Gastroesophageal sphincter (tissue), 4 donors: ENCODE measurements around the gene ACTR3C. TPM values are rescaled to one million over a fixed set of nuclear protein-coding genes. Genes with fewer than 3 reads are reported as not detected.

Source experiments
- ATAC-seq: fragments of 150-250 bp; one replicate; pipeline ENCODE4 v1.9.1; 2016; ENCODE audit warnings: mild to moderate bottlenecking, moderate library complexity
- H3K27ac ChIP-seq, 4 donors: fragments of 200-600 bp; sonication (generic) in 3 of 4; 1 replicate in 3 of 4; 2 replicates in 1 of 4; pipeline ENCODE4 v1.5.1; 2016 to 2019
- H3K27me3 ChIP-seq: fragments of 200-600 bp; sonication (generic); one replicate; pipeline ENCODE4 v1.5.1; 2019
- H3K36me3 ChIP-seq, 2 donors: fragments of 200-600 bp; sonication (generic); one replicate each; pipeline ENCODE4 v1.5.1; 2019; ENCODE audit warnings: control low read depth in 1 of 2
- H3K4me1 ChIP-seq, 3 donors: fragments of 200-600 bp; sonication (generic); 1 replicate in 2 of 3; 2 replicates in 1 of 3; pipeline ENCODE4 v1.5.1; 2016 to 2019; ENCODE audit warnings: control low read depth in 2 of 3
- H3K4me3 ChIP-seq, 2 donors: fragments of 200-600 bp; sonication (generic); one replicate each; pipeline ENCODE4 v1.5.1; 2019; ENCODE audit warnings: mild to moderate bottlenecking in 1 of 2, moderate library complexity in 1 of 2
- H3K9me3 ChIP-seq, 3 donors: fragments of 200-600 bp; sonication (generic); one replicate each; pipeline ENCODE4 v1.5.1; 2017 to 2019; ENCODE audit warnings: control low read depth in 2 of 3
- CTCF ChIP-seq, 4 experiments: fragments of 200-600 bp in 2 of 4; fragments of 450-650 bp in 2 of 4; sonication (generic) in 1 of 4; IDR thresholded peaks; one replicate each; pipeline ENCODE4 v1.5.1; 2017 to 2019; ENCODE audit warnings: antibody characterized with exemption in 4 of 4, mild to moderate bottlenecking in 2 of 4, moderate library complexity in 2 of 4
- EP300 ChIP-seq: sonication (generic); formaldehyde crosslinking; IDR thresholded peaks from one replicate; pipeline ENCODE4 v1.6.1; 2017; ENCODE audit warnings: antibody characterized with exemption, mild to moderate bottlenecking
- POLR2A ChIP-seq, 2 donors: fragments of 450-650 bp; IDR thresholded peaks; one replicate each; pipeline ENCODE4 v1.6.1; 2017; ENCODE audit warnings: antibody characterized with exemption in 2 of 2, mild to moderate bottlenecking in 2 of 2, moderate library complexity in 1 of 2
- POLR2AphosphoS5 ChIP-seq: sonication (generic); formaldehyde crosslinking; IDR thresholded peaks from one replicate; pipeline ENCODE4 v1.6.1; 2017; ENCODE audit warnings: antibody characterized with exemption
- WGBS, 2 donors: methylation state at CpG; one replicate each; pipeline ENCODE4 v1.1.5; 2018; ENCODE audit warnings: low coverage in 1 of 2; 5-methylcytosine and 5-hydroxymethylcytosine counted together
- total RNA-seq, 4 donors: library from RNA; depleted of rRNA; stranded (reverse); fragments of >200 nt; gene quantifications; one replicate each; pipeline ENCODE4 v1.1.0, GENCODE V29; 2016

Gene ACTR3C
- total RNA-seq, 4 donors from 2014 or later: 6.4 to 10.0 (median 8.1) TPM

GRCh38 chr7:150358988-150359621, 35.8 kb upstream of the ACTR3C start:
- no peak overlapping the region for H3K27ac ChIP-seq
- no peaks in the 10 kb centered on the region for H3K27me3 ChIP-seq
- WGBS, 2 donors: 80 to 93% methylated on average over 3 to 4 of the region's 4 CpGs
- no peak for ATAC-seq
- H3K9me3 ChIP-seq: no peaks in the 10 kb centered on the region
- H3K4me1 ChIP-seq: peaks cover 0 to 25% (median 0%) of the 10 kb centered on the region in 3 donors
- no peaks in the 10 kb centered on the region for H3K36me3 ChIP-seq
- TF ChIP-seq POLR2A (IDR thresholded peaks at IDR 0.05) (no peak), EP300 (no peak), CTCF (IDR thresholded peaks at IDR 0.05) (no peak), POLR2AphosphoS5 (no peak)
- H3K4me3 ChIP-seq: no peak overlapping the region

GRCh38 chr7:150358433-150358832, 35.1 kb upstream of the ACTR3C start:
- WGBS, 2 donors: 91 to 94% methylated on average over 3 to 4 of the region's 4 CpGs
- peaks cover 0 to 25% (median 0%) of the 10 kb centered on the region in 3 donors for H3K4me1 ChIP-seq
- H3K4me3 ChIP-seq: no peak overlapping the region
- no peaks in the 10 kb centered on the region for H3K36me3 ChIP-seq
- no peak overlapping the region for H3K27ac ChIP-seq
- TF ChIP-seq POLR2A (IDR thresholded peaks at IDR 0.05) (no peak), POLR2AphosphoS5 (no peak), EP300 (no peak), CTCF (IDR thresholded peaks at IDR 0.05) (no peak)
- H3K27me3 ChIP-seq: no peaks in the 10 kb centered on the region
- no peaks in the 10 kb centered on the region for H3K9me3 ChIP-seq
- no peak for ATAC-seq

- TF ChIP-seq CTCF (IDR thresholded peaks at IDR 0.05) (no peak), POLR2AphosphoS5 (no peak), POLR2A (IDR thresholded peaks at IDR 0.05) (no peak), EP300 (no peak)
- H3K36me3 ChIP-seq: no peaks in the 10 kb centered on the region
- H3K27me3 ChIP-seq: no peaks in the 10 kb centered on the region
- H3K27ac ChIP-seq: no peak overlapping the region
- 70 to 76% methylated on average over 10 to 12 of the region's 13 CpGs for WGBS, 2 donors
- ATAC-seq: no peak
- H3K4me1 ChIP-seq: peaks cover 0 to 25% (median 0%) of the 10 kb centered on the region in 3 donors
- H3K4me3 ChIP-seq: no peak overlapping the region
- H3K9me3 ChIP-seq: no peaks in the 10 kb centered on the region
These were observed 34.6 kb upstream of the ACTR3C start for GRCh38 chr7:150357771-150358427.

GRCh38 chr7:150357270-150357669, 33.9 kb upstream of the ACTR3C start:
- no peak overlapping the region for H3K27ac ChIP-seq
- TF ChIP-seq CTCF (IDR thresholded peaks at IDR 0.05) (no peak), POLR2A (IDR thresholded peaks at IDR 0.05) (no peak), EP300 (no peak), POLR2AphosphoS5 (no peak)
- H3K27me3 ChIP-seq: no peaks in the 10 kb centered on the region
- 61 to 73% methylated on average over 3 to 7 of the region's 9 CpGs for WGBS, 2 donors
- ATAC-seq: no peak
- no peaks in the 10 kb centered on the region for H3K36me3 ChIP-seq
- no peak overlapping the region for H3K4me3 ChIP-seq
- H3K9me3 ChIP-seq: no peaks in the 10 kb centered on the region
- H3K4me1 ChIP-seq: peaks cover 0 to 23% (median 0%) of the 10 kb centered on the region in 3 donors
